Left lung (tissue), 10 donors: ENCODE results near the gene SPEG. TPM values are rescaled to one million over a fixed set of nuclear protein-coding genes. Genes with fewer than 3 reads are reported as not detected.

Experiments
- ATAC-seq: fragments of 200-7000 bp; cut with Tn5 transposase; one replicate; pipeline ENCODE4 v1.9.1; 2020; ENCODE audit warnings: moderate library complexity
- DNase-seq, 4 donors: peaks; one replicate each; pipeline ENCODE4 v3.0.0-alpha.2; 2013 to 2020
- H3K27ac ChIP-seq, 2 donors: fragments of 200-600 bp; sonication (generic) in 1 of 2; one replicate each; pipeline versions ENCODE4 v1.5.0 to v1.8.0; 2020 to 2021
- H3K27me3 ChIP-seq, 2 donors: fragments of 200-600 bp; sonication (generic) in 1 of 2; one replicate each; pipeline versions ENCODE4 v1.5.0 to v1.8.0; 2020 to 2021
- H3K36me3 ChIP-seq, 2 donors: fragments of 200-600 bp; sonication (generic) in 1 of 2; one replicate each; pipeline versions ENCODE4 v1.5.0 to v1.8.0; 2020 to 2021
- H3K4me1 ChIP-seq, 2 donors: fragments of 200-600 bp; one replicate each; pipeline ENCODE4 v1.8.0; 2021
- H3K4me3 ChIP-seq, 2 donors: fragments of 200-600 bp; sonication (generic) in 1 of 2; one replicate each; pipeline versions ENCODE4 v1.5.0 to v1.8.0; 2020 to 2021; ENCODE audit warnings: mild to moderate bottlenecking in 1 of 2
- H3K9me3 ChIP-seq, 2 donors: fragments of 200-600 bp; sonication (generic) in 1 of 2; one replicate each; pipeline versions ENCODE4 v1.5.0 to v1.8.0; 2020 to 2021
- CTCF ChIP-seq, 2 donors: fragments of 200-600 bp; sonication (generic) in 1 of 2; IDR thresholded peaks; one replicate each; pipeline versions ENCODE4 v1.5.0 to v1.8.0; 2021; ENCODE audit warnings: antibody characterized with exemption in 2 of 2
- intact Hi-C, 2 donors: fragments of 100-400 bp; cut with DNase I; formaldehyde crosslinking; loops; one replicate each; pipeline versions ENCODE4 v1.11.2 to v1.14.2; 2022
- polyA plus RNA-seq, 6 donors: library from polyadenylated mRNA; unstranded; fragments of 120-200 nt; gene quantifications; one replicate each; pipeline ENCODE4 v1.2.1, GENCODE V29; 2013; ENCODE audit not compliant: insufficient read length in 6 of 6
- total RNA-seq, 2 donors: library from RNA; stranded (reverse); fragmentation: NEBNext Ultra II Directional; extraction: Animal tissue kit (Norgen Biotek cat#: 25700); gene quantifications; one replicate each; pipeline ENCODE4 v1.2.1, GENCODE V29; 2021
- donor health status: DM: no; HTN: yes; CAD: no.
- donor health status: DM: no; HTN: no; CAD: no.

SPEG gene
- total and polyA plus RNA-seq, 8 donors: 7.3 to 34.2 (median 25.1) TPM

DNA sequence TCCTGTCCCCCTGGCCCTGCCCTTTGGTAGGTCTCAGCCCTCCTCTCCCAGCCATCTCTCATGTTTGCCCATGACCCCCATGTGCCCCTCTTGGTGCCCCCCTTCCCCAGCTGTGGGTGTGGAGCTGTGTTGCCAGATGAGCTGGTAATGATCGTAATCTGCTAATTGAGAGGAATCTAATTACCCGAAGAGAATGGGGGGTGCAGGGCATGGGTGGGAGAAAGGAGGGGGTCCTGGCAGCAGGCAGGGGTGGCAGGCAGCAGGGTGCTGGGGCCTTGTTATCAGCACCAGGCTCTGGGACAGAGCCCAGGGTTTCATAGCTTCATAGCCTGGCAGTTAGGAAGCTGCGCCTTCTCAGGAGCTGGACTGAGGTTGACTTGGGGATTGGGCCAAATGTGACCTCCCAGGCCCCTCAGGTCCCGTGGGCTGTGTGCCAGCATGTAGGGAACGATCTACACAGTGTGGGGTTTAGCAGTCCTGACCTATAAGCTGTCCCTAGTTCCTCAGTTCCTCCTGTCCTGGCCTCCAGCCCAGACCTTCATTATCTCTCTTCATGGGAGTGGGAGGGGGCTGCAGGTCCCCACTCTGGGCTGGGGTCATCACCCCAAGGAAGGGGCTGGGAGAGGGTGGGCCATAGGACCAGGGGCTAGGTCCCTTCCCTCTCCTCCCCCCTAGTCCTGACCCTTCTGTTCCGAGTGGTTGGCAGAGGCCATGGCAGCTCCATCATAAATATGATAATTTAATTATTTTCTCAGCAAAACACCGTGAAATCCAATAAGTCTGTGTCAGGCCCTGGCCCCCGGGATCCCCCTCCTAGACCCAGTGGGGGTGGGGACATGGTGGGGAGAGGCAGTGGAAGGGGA lies 73.2 kb downstream of the SPEG start:
- peaks cover 17 to 51% of the 10 kb centered on the region in 2 donors for H3K27me3 ChIP-seq
- ATAC-seq: no peak
- peaks cover 0 to 53% of the 10 kb centered on the region in 2 donors for H3K36me3 ChIP-seq

DNA sequence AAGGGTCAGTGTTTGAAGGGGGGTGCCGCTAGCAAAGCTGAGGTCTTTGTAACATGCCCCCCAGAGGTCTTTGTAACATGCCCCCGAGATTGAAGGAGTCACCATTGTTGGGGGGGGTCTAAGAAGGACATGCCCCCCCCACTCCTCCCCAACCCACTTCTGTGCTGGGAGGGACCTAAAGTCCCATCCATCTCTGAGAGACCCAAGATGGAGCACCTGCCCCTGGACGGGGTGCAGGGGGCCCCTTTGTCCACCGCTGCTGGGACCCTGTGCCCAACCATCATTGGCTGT lies 73.7 kb downstream of the SPEG start:
- Histone ChIP-seq H3K27me3 (peaks cover 21 to 56% of the 10 kb centered on the region in 2 donors), H3K4me1 (peaks cover 0 to 11% of the 10 kb centered on the region in 2 donors), H3K4me3 (no peak overlapping the region), H3K27ac (no peak overlapping the region), H3K9me3 (no peaks in the 10 kb centered on the region), H3K36me3 (peaks cover 0 to 48% of the 10 kb centered on the region in 2 donors)
- intact Hi-C loops: no loop called here
- DNase-seq (no peak), ATAC-seq (no peak)
- TF ChIP-seq CTCF (IDR thresholded peaks at IDR 0.05): no peak

More for the DNA sequence above, 73.2 kb downstream of the SPEG start:
- intact Hi-C loops: no loop called here
- no peak for DNase-seq
- TF ChIP-seq CTCF (IDR thresholded peaks at IDR 0.05): no peak
- Histone ChIP-seq H3K4me3 (no peak overlapping the region), H3K4me1 (peaks cover 0 to 11% of the 10 kb centered on the region in 2 donors), H3K9me3 (no peaks in the 10 kb centered on the region), H3K27ac (no peak overlapping the region)

DNA sequence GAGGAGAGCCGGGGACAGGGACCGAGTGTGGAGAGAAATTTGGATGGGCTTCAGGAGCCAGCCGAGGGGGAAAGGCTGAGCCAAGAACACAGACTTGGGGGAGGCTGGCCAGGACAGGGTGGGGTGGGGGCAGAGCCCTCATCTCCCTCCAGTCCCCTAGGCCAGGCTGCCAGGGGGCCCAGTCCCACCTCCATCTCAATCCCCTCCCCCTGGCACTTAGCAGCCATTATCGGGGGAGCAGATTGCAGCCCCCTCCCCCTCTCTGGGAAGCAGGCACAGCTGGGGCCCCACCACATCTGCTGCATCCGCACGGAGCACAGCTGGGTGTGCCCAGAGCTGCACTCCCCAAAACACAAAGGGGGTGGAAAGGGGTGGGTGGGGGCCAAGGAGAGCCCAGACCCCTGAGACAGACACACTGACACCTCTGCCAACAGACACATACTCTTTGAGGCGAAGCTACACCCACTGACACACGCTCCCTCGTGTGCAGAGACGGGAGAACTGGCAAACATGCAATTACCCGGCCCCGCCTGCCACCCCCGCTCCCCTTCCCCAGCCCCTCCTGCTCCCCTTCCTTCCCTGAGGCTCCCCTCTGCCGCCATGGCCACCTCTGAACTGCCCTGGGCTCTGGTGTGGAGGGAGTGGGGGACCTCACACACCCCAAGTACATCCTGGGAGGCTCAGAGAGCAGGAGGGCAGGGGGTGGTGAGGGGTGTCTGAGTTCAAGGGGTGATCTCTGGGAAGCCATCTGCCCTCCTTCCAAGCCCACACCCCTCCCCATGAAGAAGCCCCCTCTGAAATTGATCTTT lies 74.5 kb downstream of the SPEG start:
- Histone ChIP-seq H3K9me3 (no peaks in the 10 kb centered on the region), H3K36me3 (peaks cover 0 to 40% of the 10 kb centered on the region in 2 donors), H3K4me1 (peaks cover 0 to 13% of the 10 kb centered on the region in 2 donors), H3K27ac (no peak overlapping the region), H3K27me3 (peaks cover 29 to 64% of the 10 kb centered on the region in 2 donors), H3K4me3 (no peak overlapping the region)
- DNase-seq (peak in 1 of 4 donors; percentile 59), ATAC-seq (peak; percentile 6)
- TF ChIP-seq CTCF (IDR thresholded peaks at IDR 0.05): no peak
- intact Hi-C loops: no loop called here

GRCh38 chr2:219509780-219510511 lies 75.3 kb downstream of the SPEG start:
- TF ChIP-seq CTCF (IDR thresholded peaks at IDR 0.05): peak; percentile 35 to 50
- ATAC-seq: peak; percentile 84
- peaks cover 36 to 72% of the 10 kb centered on the region in 2 donors for H3K27me3 ChIP-seq
- peaks cover 0 to 17% of the 10 kb centered on the region in 2 donors for H3K4me1 ChIP-seq
- DNase-seq: peak; percentile 44 to 78 (median 54)
- H3K27ac ChIP-seq: no peak overlapping the region
- no peak overlapping the region for H3K4me3 ChIP-seq
- H3K36me3 ChIP-seq: peaks cover 0 to 33% of the 10 kb centered on the region in 2 donors
- H3K9me3 ChIP-seq: no peaks in the 10 kb centered on the region
- intact Hi-C loops: no loop called here
